GM18526 (cell line): ENCODE results near the gene PTGES3.

Experiments
- POLR2A ChIP-seq: IDR thresholded peaks from 3 replicates; pipeline ENCODE4 v1.6.1; 2011; ENCODE audit not compliant: insufficient read length; ENCODE audit errors: extremely low read depth

Gene PTGES3, protein sequence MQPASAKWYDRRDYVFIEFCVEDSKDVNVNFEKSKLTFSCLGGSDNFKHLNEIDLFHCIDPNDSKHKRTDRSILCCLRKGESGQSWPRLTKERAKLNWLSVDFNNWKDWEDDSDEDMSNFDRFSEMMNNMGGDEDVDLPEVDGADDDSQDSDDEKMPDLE

DNA sequence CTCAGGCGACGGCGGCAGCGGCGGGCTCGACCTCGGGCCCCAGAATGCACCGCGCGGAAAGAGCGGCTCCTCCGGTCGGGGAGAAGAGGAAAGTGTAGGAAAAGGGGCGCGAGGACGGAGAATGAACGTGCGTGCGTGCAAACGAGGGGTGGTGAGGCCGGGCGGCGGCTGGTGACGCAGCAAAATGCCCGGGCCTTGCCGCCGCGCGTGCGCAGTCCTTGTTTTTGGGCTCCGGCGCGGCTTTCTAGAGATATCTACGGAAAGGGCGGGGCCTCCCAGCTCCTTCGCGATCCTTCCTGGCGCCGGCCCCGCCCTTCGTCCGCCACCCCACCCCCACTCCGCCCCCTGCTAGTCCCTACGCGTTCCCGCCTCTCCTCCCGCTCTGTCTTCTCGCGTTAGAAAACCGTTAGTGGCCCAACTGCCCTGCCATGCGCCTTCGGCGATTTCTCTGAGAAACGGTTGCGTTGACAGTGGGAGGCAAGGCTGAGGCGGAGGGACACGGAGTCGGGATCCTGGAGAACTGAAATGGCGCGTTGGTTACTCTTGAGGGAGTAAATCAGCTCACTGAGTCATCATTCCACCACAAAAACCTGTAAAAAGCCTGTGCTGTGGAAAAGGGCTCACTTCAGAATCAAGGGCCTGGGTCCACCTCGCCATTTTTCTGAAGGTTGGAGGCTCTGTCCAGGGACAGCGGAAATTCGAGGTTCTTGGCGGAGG lies at the start of gene PTGES3:
Gene PTGES3, minus strand, starts transcription at position 156 of the 717 bp plus-strand sequence. CDS start 285 bp downstream, outside the sequence.
- TF ChIP-seq POLR2A, result peak; percentile 91

DNA sequence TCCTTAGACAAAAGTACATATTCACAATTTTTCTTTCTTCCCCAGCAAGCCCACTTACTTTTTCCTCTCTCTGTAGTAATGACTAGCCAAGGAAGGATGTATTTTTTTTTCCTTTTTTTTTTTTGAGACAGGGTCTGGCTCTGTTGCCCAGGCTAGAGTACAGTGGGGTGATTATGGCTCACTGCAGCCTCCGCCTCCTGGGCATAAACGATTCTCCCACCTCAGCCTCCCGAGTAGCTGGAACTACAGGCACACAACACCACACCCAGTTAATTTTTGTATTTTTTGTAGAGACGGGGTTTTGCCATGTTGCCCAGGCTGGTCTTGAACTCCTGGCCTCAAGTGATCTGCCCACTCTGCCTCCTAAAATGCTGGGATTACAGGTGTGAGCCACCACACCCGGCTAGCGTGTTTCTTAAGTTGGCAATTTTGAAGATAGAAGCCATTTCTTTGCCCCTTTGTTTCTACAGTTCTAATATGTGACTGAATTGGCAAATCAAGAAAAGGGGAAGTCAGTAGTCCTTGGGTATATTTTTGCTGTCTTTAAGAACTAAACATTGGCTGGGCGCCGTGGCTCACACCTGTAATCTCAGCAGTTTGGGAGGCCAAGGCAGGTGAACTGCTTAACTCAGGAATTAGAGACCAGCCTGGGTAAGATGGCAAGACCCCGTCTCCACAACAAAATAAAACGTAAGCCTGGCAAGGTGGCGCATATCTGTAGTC lies 40.2 kb upstream of the PTGES3 start:
- no peak for TF ChIP-seq POLR2A

DNA sequence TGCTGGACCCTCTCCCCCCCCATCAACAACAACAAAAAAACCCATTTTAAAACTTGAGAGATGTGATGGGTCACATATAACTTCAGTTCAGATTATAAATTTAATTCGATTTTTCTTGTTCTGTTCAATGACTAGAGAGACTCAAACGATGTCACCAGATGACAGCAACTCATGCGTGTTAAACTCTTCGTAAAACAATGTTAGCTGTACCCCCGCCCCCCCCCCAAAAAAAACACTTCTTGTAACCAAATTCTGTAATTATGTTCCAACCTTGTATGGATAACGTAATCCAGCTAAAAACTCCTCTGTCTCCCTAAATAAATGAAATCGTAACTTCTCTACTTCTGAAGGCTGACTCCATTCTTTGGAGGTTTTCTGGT lies 37.6 kb upstream of the PTGES3 start:
- no peak for TF ChIP-seq POLR2A

DNA sequence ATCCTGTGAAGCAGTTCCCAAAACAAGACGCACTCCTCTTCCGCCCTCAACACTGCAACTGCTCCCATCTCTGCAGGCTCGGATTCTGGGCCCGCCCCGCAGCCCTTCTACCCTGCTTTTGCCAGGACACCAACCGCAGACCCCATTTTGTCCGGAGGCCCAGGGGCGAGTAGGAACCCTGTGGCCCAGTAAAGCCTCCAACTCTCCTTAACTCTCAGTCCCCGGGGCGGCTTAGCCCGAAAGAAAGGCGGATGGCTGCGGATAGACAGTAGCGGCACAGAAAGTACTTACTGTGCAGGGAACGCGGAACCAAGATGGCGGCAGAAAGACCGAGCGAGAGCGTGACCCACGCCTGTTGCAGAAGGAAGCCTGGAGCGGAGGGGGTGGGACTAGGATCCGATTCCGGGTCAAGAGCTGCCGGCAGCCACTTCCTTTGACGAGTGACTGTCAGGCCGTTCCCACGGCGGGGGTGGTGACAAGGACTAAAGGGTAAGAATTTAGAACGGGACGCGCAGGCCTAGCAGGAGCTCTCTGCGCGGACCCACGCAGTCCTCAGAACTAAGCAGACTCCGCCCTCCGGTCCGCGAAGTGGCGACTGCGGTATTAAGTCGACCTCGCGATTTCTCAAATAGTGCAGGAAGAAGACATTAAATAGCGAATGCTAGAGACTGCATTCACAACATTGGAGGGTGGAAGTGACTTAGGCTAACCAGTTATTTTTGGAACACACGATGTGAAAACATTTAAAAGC lies 37.1 kb upstream of the PTGES3 start, which contains the start of gene NACA:
Gene NACA, minus strand, starts transcription at position 328 of the 751 bp plus-strand sequence. CDS start 778 bp downstream, outside the sequence.
- peak; percentile 89 for TF ChIP-seq POLR2A

DNA sequence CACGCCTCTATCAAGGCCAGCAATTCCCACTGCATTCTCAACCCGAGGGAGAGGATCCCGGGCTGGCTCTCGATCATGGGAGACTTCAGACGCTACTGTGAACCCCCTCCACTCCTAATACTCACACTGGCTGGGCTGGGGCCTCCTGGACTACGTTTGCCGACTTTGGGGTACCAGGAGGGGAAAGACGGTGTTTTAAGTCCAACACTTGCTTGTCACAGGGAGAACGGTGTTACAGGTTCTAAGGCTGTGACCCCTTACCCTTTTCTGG lies 36.6 kb upstream of the PTGES3 start:
- TF ChIP-seq POLR2A, result no peak

DNA sequence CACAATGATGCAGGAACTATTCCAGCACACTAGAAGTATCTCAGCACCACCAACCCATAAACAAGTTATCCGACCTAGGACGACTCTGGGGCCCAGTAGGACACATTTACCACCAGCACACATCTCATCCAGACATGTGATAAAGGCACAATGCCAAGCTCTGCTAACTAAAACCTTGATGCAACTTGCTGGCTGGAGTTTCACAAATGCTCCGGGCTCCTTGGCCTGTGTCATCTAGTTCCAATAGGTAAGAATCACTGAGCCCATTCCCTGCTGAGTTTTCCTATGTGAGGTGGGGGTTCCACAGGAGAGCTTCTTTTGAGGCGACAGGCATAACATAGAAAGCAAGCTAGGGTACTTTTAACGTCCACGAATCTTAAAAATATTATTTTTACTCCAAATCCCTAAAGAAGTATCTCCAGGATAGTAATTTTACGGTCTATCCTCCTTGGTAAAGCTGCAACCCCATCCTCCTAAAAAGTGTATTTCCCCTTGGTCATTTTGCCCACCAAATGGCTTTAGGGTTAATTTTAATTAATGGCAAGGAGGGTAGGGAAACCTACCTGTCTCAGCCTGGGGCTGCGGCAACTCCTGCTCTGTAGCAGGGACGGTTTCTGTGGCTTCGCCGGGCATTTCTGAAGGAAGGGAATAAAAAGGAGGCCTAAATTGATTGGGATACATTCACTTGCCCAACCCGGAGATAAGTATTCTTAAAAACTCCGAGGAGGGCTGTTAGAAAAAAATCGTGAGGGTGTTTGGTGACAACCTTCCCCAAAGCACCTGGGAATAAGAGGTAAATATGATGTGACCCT lies 36.0 kb upstream of the PTGES3 start:
- no peak for TF ChIP-seq POLR2A

DNA sequence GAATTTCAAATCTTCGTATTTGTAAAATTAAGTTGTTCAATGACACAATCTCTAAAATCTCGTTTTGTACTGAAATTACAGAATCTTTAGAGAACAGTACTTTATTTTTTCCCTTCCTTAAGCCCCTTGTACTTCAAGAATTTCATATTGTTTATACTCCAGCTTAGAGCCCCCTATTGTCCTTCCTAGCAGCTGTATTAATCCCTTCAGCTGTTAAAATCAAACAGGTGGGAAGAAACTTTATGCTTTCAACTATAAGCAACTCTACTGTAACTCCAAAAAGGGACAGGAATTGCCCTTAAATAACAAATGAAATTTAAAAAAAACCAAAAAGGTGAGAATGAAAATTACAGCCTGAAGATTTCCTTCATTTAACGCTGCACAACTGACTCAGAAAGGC lies 35.3 kb upstream of the PTGES3 start:
- TF ChIP-seq POLR2A, result no peak

DNA sequence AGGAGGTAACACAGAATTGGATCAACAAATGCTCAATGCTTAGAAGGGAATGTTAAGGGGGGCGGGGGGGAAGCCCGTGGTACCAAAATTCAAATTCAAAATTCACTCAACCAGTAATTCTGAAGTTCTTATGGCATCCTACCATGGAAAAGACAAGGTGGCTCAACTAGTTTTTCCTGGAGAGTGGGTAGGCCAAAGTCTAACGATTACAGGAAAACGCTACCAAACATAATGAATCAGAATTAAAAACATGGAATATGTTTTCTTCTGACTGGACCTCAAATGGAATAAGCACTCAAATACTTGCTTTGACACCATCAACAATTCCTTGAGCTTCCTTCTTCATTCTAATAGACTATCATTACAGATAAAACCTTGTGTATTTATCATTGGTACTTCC lies 34.7 kb upstream of the PTGES3 start:
- TF ChIP-seq POLR2A, result no peak

DNA sequence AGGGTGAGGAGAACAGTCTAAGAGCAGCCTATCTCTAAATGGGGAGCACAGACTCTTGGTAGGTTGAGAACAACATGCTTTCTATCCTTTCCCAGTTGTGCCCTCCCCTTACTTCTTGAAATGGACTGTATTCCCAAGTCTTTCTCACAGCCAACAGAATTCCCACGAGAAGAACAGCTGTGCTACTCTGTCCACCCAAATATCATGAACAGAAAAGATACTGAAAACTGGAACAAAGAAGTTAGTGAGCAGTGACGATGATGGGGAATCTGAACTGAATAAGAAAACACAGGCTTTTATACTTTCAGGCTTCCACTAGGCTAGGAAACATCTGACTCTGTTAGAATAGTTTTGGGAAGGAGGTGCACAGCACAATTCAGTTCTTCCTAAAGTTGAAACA lies 33.6 kb upstream of the PTGES3 start:
- TF ChIP-seq POLR2A, result no peak

DNA sequence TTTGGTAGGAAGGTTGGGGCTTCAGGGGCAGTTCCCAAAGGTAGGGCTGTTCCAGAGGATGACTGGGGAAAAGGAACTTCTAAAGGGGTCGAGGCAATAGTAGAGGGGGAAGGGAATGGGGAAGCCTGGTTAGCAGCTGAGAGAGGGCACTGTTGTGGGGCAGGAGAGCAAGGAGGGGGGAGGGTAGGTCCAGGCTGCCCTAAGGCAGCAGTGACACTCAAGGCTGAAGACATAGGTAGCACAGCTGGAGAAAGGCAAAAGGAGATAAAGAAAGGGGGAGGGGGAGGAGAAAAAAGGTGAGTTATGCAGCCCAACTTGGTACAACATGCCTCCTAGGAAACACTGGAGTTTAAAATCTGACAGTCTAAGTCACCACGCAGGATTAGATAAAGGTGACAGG lies 33.1 kb upstream of the PTGES3 start:
- TF ChIP-seq POLR2A, result no peak

DNA sequence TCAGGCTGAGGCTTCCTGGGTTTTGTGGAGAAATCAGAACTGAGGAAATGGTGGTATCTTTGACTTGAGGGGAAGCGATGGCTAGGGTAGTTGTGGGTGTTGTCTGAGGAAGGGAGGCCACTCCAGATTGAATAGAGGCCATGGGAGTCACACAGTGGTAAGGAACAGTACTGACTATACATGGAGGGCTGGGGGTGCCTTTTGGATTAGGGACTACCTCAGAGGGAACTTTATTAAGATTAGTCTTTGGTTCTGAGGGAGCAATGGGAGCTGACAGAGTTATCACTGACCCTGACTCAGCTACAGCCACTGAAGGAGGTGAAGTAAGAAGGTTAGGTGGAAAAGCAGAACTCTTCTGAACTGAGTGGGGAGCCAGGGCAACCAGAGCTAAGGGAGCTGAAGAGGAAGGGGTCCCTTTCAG lies 32.7 kb upstream of the PTGES3 start:
- TF ChIP-seq POLR2A, result no peak

DNA sequence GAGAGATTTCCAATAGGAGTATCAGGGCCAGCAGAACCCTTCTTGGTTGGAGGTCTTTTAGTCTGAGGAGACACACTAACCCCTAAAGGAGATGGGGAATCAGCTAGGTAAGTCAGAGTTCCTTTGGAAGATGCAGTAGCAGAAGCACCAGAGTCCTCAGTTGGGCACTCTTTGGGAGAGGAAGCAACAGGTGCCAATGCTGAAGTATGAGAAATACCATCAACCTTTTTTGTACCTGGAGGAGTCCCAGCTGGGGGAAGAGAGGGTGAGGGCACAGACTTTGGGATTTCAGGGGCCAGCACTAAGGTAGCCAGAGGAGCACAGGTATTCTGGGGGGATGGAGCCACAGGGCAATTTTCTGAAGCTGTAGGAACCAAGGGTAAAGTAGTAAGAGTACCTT lies 31.0 kb upstream of the PTGES3 start:
- TF ChIP-seq POLR2A, result no peak

DNA sequence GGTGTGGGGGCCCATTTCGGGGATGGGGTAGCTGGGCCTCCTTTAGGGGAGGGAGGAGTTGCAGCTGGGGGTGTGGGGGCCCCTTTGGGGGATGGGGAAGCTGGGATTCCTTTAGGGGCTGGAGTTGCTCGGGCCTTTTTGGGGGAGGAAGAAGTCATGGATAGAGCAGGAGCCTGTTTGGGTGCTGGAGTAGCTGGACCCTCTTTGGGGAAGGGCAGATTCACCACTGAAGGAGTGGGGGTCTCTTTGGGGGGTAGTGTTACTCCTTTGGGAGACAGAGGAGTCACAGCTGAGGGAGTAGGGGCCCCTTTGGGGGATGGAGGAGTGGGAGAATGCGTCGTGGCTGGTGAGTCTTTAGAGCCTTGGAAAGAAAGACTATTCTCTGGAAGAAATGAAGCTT lies 30.6 kb upstream of the PTGES3 start:
- no peak for TF ChIP-seq POLR2A

DNA sequence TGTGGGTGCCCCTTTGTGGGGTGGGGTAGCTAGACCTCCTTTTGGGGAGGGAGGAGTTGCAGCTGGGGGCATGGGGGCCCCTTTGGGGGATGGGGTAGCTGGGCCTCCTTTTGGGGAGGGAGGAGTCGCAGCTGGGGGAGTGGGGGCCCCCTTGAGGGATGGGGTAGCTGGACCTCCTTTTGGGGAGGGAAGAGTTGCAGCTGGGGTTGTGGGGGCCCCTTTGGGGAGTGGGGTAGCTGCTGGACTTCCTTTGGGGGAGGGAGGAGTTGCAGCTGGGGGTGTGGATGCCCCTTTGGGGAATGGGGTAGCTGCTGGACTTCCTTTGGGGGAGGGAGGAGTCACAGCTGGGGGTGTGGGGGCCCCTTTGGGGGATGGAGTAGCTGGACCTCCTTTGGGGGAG lies 30.1 kb upstream of the PTGES3 start:
- TF ChIP-seq POLR2A, result no peak
